GM21619 (cell line): ENCODE results near the gene KLK15.
"Not testable (repeated sequence)": the region's sequence is repeated elsewhere in the genome, so short reads cannot be mapped to it uniquely, and the experiment has no call there.

ENCODE experiments used
- ATAC-seq: cut with Tn5 transposase; IDR thresholded peaks from one replicate; pipeline ENCODE4 v1.9.1; 2021; ENCODE audit not compliant: unreplicated experiment

Gene KLK15

DNA sequence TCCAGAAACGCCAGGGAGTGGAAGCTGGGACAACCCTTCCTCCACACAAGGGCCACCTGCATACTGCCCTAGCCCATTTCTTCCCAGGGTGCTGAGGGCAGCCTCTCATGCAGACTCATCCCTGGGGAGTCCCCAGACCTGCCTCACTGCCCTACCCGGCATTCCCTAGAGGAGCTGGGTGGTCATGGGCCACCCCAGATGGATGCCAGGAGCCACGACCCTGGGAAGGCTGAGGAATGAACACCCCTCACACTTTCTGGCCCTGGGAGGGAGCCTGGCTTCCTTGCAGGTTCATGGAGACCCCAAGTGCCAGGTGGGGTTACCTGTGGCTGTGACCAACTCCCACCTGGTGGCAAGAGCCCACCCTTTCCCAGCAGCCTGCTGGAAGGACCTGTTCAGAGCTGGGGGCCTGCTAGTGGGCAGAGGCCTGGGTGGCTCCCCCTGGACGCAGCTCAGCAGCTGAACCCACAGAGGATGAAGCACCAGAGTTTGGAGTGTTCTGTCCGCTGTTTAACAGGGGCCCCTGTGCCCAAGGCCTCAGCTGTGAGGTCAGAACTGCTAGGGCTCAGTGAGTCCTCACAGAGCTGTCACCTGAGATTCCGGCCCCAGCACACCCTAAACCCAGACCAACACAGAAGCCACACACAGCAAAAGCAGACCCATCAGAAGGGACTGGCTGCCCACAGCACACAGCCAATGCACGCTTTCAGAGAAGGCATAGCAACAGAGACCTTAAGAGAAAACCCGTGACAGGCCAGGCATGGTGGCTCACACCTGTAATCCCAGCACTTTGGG is 36.5 kb downstream of the KLK15 start:
- ATAC-seq, result no peak

- no peak for ATAC-seq
Observed at GRCh38 chr19:50796128-50796633, 37.2 kb downstream of the KLK15 start.

- no peak for ATAC-seq
Observed at GRCh38 chr19:50795664-50796073, 37.7 kb downstream of the KLK15 start.

DNA sequence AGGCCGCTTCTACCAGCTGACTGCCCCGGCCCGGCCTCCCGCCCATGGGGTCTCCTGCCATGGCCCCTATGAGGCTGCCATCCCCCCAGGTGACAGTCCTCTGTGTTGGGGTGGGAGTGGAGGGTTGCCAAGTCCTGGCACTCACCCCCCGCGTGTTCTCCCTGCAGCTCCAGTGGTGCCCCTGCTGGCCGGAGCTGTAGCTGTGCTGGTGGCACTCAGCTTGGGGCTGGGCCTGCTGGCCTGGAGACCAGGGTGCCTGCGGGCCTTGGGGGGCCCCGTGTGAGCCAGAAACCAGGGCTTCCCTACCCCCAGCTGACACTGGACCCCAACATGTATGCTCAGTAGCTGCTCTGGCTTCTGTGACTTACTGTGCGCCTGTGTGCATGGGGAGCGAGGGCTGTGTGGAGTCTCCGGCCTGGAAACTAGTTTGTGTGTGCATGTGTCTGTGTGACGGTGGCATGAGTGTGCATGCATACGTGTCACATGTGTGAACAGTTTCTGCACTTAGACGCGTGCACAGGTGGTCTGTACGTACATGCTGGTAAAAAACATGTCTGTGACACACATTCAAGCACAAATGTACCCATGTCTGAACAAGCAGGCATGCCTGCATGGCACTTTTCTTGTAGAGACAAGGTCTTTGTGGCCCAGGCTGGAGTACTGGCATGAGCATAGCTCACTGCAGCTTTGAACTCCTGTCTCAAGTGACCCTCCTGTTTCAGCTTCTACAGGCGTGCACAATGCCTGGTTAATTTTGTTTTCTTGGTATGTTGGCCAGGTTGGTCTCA is 38.3 kb downstream of the KLK15 start:
- ATAC-seq, result no peak

DNA sequence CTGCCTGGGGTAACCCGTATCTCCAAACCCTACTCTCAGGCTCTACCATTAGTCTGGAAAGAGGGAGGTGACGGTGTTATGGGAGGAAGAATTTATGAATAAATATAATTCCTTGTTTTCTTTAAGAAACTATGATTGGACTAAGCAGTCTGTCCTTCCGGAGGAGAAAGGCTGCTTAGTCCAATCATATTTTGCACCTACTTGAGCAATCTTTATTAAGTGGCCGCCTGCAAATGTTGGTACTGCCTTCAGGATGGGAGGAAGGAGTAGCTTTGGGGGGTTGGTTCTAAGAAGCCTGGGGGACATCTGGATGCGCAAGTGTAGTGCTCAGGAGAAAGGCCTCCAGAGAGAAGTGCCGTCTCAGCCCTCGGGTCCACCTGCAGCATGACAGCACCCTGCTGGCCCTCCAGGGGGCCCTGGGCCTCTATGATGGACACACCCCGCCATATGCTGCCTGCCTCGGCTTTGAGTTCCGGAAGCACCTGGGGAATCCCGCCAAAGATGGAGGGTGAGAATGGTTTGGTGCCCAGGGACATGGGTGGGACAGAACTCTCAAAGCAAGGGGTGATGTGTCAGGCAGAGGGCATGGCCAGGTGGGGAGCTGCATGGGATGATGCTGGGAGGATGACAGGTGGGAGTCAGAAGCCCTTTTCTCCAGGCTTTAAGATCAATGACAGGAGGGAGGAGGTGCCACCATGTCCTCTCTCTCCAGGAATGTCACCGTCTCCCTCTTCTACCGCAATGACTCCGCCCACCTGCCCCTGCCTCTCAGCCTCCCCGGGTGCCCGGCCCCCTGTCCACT is 39.1 kb downstream of the KLK15 start:
- no peak for ATAC-seq

DNA sequence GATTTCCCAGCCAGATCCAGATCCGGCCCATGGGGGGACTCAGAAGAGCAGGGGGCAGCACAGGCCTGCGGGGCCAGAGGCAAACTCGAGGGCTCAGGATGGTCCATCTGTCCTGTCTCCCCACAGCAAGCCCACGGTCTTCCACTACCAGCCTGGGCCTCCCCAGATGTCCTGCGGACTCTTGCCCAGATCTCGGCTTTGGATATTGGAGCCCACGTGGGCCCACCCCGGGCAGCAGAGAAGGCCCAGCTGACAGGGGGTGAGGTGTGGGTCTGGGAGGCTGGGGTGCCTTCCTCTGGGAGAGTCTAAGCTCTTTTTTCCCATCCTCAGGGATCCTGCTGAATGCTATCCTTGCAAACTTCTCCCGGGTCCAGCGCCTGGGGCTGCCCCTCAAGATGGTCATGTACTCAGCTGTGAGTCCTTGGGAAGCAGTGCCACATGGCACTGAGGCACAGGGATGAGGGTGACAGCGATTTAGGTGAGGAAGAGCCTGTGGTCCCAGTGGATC is 39.8 kb downstream of the KLK15 start:
- no peak for ATAC-seq

DNA sequence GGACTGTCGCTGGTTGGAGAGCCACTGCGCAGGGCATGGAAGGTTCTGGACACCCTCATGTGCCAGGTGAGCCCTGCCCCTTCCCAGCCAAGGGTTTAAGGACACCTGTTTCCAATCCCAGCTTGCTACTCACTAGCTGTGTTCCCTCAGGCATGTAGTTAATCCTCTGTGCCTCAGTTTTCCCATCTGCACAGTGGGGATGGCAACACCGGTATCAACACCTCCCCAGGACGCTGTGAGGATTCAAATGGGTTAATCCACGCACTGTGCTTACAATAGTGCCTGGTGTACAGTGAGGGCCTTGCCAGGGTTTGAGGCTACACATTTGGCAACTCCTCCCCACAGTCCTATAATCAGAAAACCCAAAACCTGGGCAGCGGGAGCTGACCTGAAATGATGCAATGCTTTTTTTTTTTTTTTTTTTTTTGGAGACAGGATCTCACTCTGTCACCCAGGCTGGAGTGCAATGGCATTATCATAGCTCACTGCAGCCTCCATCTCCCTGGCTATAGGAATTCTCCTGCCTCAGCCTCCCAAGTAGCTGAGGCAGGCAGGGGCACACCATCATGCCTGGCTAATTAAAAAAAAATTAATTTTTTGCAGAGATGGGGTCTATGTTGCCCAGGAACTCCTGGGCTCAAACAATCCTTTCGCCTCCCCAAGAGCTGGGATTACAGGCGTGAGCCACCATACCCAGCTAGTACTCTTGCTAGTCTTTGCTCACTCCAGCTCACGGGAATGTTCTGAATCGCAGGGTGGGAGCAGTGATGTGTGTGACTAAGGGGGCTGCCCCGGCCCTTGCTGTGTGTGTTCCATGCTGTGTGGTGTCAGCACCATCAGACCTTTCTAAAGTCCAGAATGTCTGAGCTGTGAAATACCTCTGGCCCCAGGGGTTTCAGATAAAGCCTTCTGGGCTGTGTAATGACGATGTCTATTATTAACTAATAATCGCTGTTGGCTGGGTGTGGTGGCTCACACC is 40.8 kb downstream of the KLK15 start:
- no peak for ATAC-seq

DNA sequence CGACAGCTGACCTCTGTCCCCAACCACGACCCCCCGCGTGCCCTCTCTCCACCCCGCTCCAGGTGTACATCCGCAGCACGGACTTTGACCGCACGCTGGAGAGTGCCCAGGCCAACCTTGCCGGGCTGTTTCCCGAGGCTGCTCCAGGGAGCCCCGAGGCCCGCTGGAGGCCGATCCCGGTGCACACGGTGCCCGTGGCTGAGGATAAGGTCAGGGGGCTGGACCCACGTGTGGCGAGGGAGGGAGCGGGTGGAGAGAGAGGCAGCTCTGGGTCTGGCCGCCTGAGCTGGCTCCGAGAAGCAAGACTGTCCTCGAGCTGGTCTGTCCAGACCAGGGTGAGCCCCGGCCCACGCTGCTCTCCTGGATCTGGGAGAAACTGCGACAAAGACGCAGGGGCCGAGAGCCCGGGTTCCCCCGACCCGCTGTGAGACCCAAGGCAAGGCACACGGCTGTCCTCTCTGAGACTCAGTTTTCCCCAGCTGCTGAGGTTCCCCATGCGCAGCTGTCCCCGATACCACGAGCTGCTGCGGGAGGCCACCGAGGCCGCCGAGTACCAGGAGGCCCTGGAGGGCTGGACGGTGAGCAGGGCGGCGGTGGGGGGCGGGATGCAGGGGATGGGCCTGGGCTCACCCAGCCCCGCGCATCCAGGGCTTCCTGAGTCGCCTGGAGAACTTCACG is 41.6 kb downstream of the KLK15 start:
- ATAC-seq, result no peak

- ATAC-seq, result no peak
Observed at GRCh38 chr19:50790922-50791467, 42.4 kb downstream of the KLK15 start.

GRCh38 chr19:50790396-50790795 is 43.0 kb downstream of the KLK15 start, which contains the start of gene ACP4:
Gene ACP4, plus strand, starts transcription at chr19:50790415. Its CDS starts 0 bp downstream, at chr19:50790415.
- ATAC-seq, result no peak

GRCh38 chr19:50785329-50785728 is 48.0 kb downstream of the KLK15 start:
- no peak for ATAC-seq

- no peak for ATAC-seq
Observed at GRCh38 chr19:50784710-50785109, 48.7 kb downstream of the KLK15 start.

- ATAC-seq, result not testable (repeated sequence)
Observed at GRCh38 chr19:50783848-50784152, 49.6 kb downstream of the KLK15 start.

- ATAC-seq, result no peak
Observed at GRCh38 chr19:50780753-50781435, 52.5 kb downstream of the KLK15 start.

GRCh38 chr19:50779504-50780457 is 53.6 kb downstream of the KLK15 start:
- no peak for ATAC-seq

DNA sequence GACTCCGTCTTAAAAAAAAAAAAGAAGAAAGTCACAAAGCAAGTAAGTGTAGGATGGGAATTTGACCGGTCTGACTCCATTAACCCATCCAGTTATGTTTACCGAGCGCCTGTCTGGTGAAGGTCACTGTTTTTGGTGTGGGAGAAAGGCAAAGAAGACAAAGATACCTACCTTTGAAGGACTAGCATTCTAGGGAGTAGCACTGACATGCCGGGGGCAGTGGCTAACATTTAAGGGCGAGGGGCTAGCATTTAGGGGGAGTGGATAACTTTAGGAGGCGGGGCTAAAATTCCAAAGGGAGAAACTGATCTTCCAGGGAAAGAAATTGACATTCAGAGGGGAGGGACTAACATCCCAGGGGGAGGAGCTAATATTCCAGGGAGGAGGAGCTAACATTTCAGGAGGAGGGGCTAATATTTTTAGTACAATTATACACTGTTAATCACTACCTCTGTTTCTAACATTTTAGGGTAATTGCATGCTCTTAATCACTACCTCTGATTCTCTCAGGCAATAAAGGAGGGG is 54.4 kb downstream of the KLK15 start:
- no peak for ATAC-seq

DNA sequence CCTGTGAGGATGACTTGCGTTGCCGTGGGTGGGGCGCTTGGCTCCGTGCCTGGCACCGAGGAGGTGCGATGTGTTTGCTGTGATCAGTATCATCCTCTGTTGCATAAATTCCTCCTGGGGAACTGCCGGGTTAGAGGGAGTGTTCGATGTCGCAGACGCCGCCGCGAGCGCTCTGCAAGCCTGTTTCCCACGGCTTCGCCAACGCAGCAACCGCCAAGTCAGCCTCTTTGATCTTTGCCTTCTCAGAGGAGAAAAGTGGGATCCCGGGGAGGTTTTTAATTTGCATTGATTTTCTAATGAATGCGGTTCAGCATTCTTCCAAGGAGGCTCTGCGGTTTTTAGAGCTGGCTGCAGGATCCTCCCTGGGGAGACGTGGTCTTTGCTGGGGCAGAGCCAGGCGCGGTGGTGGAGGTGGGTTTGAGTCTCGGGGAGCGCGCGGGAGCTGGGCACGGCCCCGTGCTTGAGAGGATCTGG is 55.5 kb downstream of the KLK15 start:
- no peak for ATAC-seq
